Activated CD4-positive, alpha-beta T cell treated with anti-CD3 and anti-CD28 coated beads, Interleukin-2, amount 10 ng/mL, durations not matched to agents 7 days and 5 days (primary cell): ENCODE results near the gene SLC23A3. TPM values are rescaled to one million over a fixed set of nuclear protein-coding genes. Genes with fewer than 3 reads are reported as not detected.

Experiments
- CTCF ChIA-PET: fragments of 350-600 bp; sonication (Branson Sonifier 250); formaldehyde crosslinking; loops from one replicate; lab custom pipeline; 2021; ENCODE audit warnings: antibody characterized with exemption; lab: Charles Lee
- POLR2A ChIA-PET: fragments of 350-600 bp; sonication (Branson Sonifier 250); formaldehyde crosslinking; loops from one replicate; lab custom pipeline; 2021; ENCODE audit warnings: antibody characterized with exemption; lab: Charles Lee
- DNase-seq: peaks from one replicate; pipeline ENCODE4 v3.0.0-alpha.2; 2020
- H3K27ac Mint-ChIP-seq: one replicate; pipeline ENCODE4 v1.8.0; 2021; ENCODE audit warnings: mild to moderate bottlenecking, moderate library complexity, mixed read lengths
- H3K27me3 Mint-ChIP-seq: one replicate; pipeline ENCODE4 v1.8.0; 2021; ENCODE audit warnings: mixed read lengths
- H3K36me3 Mint-ChIP-seq: one replicate; pipeline ENCODE4 v1.8.0; 2021; ENCODE audit warnings: low read depth, mixed read lengths
- H3K4me1 Mint-ChIP-seq: one replicate; pipeline ENCODE4 v1.8.0; 2021; ENCODE audit warnings: mixed read lengths
- H3K4me3 Mint-ChIP-seq: one replicate; pipeline ENCODE4 v1.8.0; 2021; ENCODE audit warnings: mild to moderate bottlenecking, moderate library complexity, mixed read lengths
- H3K9me3 Mint-ChIP-seq: one replicate; pipeline ENCODE4 v1.8.0; 2021; ENCODE audit warnings: mixed read lengths
- total RNA-seq, 2 experiments: library from RNA; stranded (reverse); gene quantifications; one replicate each; pipeline ENCODE4 v1.2.3, GENCODE V29; 2021

Gene SLC23A3
- total RNA-seq, 2 experiments from 2014 or later = 2.3 to 2.8 TPM

DNA sequence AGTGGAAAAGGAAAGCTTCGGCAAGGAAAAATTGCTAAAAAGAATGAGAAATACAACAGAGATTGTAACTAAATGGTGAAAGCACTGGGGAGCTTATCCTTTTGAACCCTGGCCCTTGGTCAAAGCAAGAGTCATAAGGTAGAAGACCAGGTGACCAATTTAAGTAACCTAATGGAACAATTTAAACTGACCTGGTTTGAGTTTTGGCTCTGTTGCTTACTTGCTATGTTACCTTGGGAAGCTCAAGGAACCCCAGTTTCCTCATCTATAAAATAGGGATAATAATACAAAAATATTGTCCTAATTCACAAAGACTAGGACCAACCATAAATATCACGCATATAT is 57.8 kb downstream of the SLC23A3 start:
- Mint-ChIP-seq H3K27me3 (no peaks in the 10 kb centered on the region), H3K36me3 (no peaks in the 10 kb centered on the region), H3K27ac (no peak overlapping the region), H3K4me1 (no peaks in the 10 kb centered on the region), H3K4me3 (no peak overlapping the region), H3K9me3 (no peaks in the 10 kb centered on the region)
- CTCF ChIA-PET = interaction anchor here (0.5 to 1.8 kb wide), 5 partner anchors 13 to 189 kb away, joined by 3 to 4 read pairs (median 3); no protein-coding TSS in a partner anchor
- POLR2A ChIA-PET = no interaction called here
- no peak for DNase-seq

Other genes starting within 250 kb of the SLC23A3 start
- not detected for gene CDK5R2, start 210.4 kb downstream of the SLC23A3 start, total RNA-seq
- not detected for gene FEV, start 184.8 kb downstream of the SLC23A3 start, total RNA-seq
- not detected for gene CRYBA2, start 176.6 kb downstream of the SLC23A3 start, total RNA-seq
- not detected for gene CFAP65, start 128.5 kb downstream of the SLC23A3 start, total RNA-seq
- gene IHH, start 109.1 kb downstream of the SLC23A3 start, total RNA-seq = not detected
- gene NHEJ1, start 9.2 kb downstream of the SLC23A3 start, total RNA-seq = 10 to 100 TPM; 18.1 to 20.3 TPM
- gene CNPPD1, start 6.9 kb upstream of the SLC23A3 start, total RNA-seq = 10 to 100 TPM; 79.6 to 79.8 TPM
- gene RETREG2, start 8.2 kb upstream of the SLC23A3 start, total RNA-seq = 100 to 1,000 TPM in 1 of 2 experiments, 10 to 100 TPM in 1; 95.1 to 102 TPM
- 10 to 100 TPM; 49.1 to 60.2 TPM for gene ZFAND2B, start 36.8 kb upstream of the SLC23A3 start, total RNA-seq
- 10 to 100 TPM; 10.0 to 10.3 TPM for gene ABCB6, start 48.9 kb upstream of the SLC23A3 start, total RNA-seq
- gene ATG9A, start 59.6 kb upstream of the SLC23A3 start, total RNA-seq = 10 to 100 TPM; 48.5 to 52.9 TPM
- 100 to 1,000 TPM in 1 of 2 experiments, 10 to 100 TPM in 1; 92.0 to 100 TPM for gene ANKZF1, start 59.8 kb upstream of the SLC23A3 start, total RNA-seq
- gene GLB1L, start 75.4 kb upstream of the SLC23A3 start, total RNA-seq = 1 to 10 TPM; 3.3 to 3.4 TPM
- 10 to 100 TPM; 33.0 to 33.5 TPM for gene STK16, start 75.5 kb upstream of the SLC23A3 start, total RNA-seq
- not detected for gene TUBA4B, start 83.2 kb upstream of the SLC23A3 start, total RNA-seq
- gene TUBA4A, start 83.9 kb upstream of the SLC23A3 start, total RNA-seq = 100 to 1,000 TPM; 261 to 339 TPM
- 10 to 100 TPM; 38.2 to 40.9 TPM for gene DNAJB2, start 109.3 kb upstream of the SLC23A3 start, total RNA-seq
- not detected for gene PTPRN, start 139.4 kb upstream of the SLC23A3 start, total RNA-seq
- gene RESP18, start 162.7 kb upstream of the SLC23A3 start, total RNA-seq = not detected
- gene DNPEP, start 217.9 kb upstream of the SLC23A3 start, total RNA-seq = 10 to 100 TPM; 58.8 to 64.9 TPM
- not detected for gene DES, start 248.3 kb upstream of the SLC23A3 start, total RNA-seq